ENCODE measurements around the gene BTG4.

Gene BTG4

DNA sequence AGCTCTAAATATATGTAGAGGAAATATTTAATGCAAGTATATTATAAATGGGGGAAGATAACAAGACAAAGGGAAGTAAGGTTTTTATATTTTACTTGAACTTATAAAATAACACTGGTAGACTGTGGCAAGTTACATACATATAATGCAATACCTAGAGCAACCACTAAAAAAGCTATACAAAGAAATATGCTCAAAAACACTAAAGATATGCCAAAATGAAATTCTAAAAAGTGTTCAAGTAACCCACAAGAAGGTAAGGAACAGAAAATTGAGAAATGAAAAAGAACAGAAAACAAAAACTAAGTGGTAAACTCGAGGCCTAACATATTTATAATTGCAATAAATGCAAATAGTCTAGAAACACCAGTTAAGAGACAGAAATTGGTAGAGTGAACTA lies 32.5 kb downstream of the BTG4 start:
- no peak for DNase-seq

GRCh38 chr11:111477898-111478297 lies 34.3 kb downstream of the BTG4 start:
- DNase-seq: no peak

- no peak for DNase-seq
Measured at GRCh38 chr11:111476956-111477355, 35.2 kb downstream of the BTG4 start.

GRCh38 chr11:111476366-111476765 lies 35.8 kb downstream of the BTG4 start:
- DNase-seq: no peak

DNA sequence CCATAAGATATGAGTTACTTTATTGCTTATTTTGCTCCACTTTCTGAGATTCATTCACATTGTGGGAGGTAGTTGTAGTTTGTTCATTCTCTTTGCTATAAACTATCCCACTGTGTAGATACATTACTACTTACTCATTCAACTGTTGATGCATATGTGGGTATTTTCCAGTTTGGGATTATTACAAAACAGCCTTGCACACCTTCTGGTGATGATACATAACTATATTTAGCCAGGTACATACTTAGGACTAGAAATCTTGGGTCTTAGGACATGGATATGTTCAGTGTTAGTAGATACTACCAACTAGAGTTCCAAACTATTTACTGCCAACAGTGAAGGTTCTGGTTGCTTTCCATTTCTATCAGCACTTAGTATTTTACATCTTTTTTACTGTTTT lies 37.8 kb downstream of the BTG4 start:
- no peak for DNase-seq

DNA sequence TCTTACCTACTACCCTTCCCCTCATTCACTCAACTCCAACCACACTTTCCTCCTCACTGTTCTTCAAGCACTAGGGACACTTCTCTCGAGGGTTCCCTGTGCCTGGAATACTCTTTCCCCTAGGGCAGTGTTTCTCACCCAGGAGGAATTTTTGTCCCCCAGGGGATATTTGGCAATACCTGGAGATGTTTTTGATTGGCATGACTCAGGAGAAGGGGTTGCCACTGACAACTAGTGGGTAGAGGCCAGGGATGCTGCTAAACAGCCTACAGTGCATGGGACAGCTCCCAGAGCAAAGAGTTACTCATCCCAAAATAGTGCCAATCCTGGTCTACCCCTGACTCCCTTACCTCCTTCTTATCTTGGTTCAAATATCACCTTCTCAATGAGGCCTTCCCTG lies 40.0 kb downstream of the BTG4 start:
- no peak for DNase-seq

- DNase-seq: no peak
Measured at GRCh38 chr11:111469200-111469599, 43.0 kb downstream of the BTG4 start.

GRCh38 chr11:111466615-111467014 lies 45.6 kb downstream of the BTG4 start:
- DNase-seq: no peak

GRCh38 chr11:111465400-111465799 lies 46.8 kb downstream of the BTG4 start:
- no peak for DNase-seq

- no peak for DNase-seq
Measured at GRCh38 chr11:111463276-111463675, 48.9 kb downstream of the BTG4 start.

- no peak for DNase-seq
Measured at GRCh38 chr11:111462329-111462728, 49.9 kb downstream of the BTG4 start.

DNA sequence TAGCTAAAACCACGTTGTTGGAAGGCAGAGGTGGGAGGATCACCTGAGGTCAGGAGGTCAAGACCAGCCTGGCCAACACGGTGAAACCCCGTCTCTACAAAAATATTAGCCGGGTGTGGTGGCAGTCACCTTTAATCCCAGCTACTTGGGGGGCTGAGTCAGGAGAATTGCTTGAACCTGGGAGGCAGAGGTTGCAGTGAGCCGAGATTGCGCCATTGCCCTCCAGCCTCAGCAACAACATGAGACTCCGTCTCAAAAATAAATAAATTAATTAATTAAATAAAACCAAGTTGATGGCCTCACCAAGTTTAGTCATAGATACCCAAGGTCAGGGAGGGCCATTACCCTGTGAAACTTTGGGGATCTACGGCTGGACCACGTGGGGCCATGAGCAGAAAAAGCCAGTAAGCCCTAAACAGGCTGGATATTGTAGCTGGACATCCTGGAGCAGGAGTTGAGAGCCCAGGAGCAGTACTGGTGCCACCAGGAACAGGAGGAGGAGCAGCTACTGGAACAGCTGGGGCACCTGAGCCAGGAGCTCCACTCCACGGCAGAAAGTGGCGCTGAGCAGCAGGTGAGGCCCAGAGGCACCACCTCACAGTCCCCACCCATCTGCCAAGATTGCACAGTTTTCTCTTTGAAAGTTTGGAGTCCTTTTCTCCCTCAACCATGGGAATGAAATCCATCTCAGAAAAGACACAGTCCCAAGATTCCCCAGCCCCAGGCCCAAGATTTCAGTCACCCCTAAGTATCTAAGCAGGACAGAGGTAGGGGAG lies 50.5 kb downstream of the BTG4 start:
- no peak for DNase-seq

GRCh38 chr11:111460856-111461255 lies 51.3 kb downstream of the BTG4 start:
- DNase-seq: no peak

DNA sequence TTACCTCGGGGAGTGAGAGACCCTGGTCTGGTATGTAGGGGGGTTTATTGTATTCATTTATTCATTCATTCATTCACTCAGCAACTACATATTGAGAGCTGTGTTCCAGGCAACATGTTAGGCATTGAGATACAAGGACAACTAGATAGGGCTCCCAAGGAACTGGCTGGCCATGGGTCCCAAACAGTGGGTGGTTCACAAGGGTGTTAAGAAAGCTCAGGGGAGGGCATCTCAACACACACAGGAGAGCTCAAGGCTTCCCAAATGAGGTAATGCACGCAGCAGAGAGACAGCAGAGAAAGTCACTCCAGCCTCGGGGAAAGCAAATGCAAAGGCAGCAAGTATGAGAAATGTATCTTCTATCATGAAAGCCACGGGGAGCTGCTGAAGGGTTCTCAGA lies 51.8 kb downstream of the BTG4 start:
- DNase-seq: no peak

- no peak for DNase-seq
Measured at GRCh38 chr11:111459506-111460270, 52.5 kb downstream of the BTG4 start.

DNA sequence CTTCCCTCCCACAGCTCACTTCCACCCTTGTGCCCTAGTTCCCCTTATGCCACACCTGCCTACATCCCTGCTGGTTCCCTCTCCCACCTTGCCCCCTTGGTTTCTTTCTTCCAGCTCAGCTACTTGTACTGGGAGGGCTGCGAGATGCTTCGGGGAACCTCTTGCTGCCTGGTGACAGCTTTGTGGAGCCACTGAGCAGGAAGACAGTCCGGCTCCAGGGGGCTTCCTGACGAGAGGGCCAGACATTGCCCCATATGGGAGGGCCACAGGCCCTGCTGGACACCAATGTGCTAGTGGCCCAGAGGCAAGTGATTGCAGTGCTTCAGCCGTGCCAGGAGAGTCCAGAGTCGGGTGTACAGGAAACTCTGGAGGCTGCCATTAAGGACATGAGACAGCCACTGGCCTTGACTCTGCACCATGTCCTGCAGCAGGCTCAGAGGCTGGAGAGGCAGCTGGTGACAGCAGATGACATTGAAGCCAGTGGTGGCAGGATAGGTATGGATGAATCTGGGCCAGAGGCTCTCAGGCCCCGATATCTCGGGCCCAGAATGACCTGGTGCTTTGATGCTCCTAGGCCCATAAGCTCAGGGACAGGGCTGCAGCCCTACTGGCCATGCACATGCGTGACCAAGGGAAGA lies 54.3 kb downstream of the BTG4 start:
- DNase-seq: no peak

GRCh38 chr11:111456859-111457730 lies 55.1 kb downstream of the BTG4 start:
- no peak for DNase-seq

- no peak for DNase-seq
Measured at GRCh38 chr11:111456086-111456858, 55.9 kb downstream of the BTG4 start.

DNA sequence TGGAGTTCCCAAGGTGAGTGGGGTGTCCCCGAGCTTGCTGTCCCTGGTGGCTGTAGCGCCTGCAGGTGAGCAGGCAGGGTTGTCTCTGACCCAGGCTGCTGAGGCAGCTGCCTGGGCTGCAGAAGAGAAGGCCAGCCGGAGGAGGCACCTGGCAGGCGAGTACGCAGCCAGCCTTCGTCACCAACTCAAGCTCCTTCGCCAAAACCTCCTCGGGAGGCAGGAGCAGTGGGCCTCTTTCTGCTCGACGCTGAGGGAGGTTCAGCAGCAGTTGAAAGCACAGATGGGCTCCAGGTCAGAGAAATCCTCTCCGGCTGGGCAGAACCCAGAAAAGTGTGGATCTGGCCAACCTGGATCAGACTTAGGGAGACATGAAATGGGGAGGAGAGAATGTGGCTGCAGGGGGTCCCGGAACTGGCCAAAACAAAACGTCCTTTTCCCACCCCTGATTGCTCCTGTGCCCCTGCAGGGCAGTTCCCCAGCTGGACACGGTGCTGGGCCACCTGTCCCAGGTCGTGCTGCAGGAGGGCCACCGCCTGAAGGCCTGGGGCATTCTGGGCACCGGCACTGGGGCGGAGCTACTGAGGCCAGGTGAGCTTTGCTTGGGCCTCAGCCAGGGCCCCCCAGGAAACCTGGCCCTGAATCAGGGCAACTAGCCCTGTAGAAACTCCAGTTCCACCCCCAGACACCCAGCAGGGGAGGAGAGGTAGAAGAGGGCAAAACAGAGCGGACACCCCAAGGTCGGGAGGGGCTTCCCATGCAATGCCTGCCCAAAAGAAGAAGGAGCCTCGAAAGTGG lies 56.7 kb downstream of the BTG4 start:
- DNase-seq: no peak

DNA sequence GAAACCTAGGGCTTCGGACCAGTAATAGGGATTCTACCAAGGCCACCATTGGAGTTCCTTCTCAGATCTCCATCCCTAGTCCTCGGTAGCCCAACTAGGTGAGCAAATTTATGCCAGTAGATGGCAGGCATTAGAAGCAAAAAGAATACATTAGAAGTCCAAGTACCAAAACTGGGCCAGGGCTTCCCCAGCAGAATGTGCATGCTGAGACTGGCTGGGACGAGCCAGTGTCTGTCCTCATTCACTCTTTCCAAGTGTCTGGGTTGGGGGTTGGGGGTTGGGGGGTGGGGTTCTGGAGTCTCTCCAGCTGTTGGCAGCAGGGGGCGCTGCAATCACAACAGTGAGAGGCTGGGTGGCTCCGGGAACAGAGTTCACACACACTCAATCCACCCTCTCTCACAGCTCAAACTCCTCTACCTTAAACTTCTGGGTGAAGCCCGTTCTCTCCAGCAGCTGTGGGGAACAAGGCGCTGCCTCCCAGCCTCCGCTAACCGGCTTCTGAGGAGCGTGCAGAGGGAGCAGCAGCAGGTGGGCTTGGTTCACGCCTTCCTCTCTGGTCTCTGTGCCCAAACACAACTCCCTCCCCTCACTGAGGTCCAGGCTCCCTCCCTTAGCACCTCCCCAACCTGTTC lies 57.5 kb downstream of the BTG4 start:
- peak in 1 of 2 donors; percentile 22 for DNase-seq

All from activated CD4-positive, alpha-beta T cell treated with anti-CD3 and anti-CD28 coated beads for 4 hours (primary cell).